NT2/D1 (cell line): ENCODE results near the gene MEOX2.

Source experiments
- DNase-seq: peaks from one replicate; pipeline ENCODE4 v3.0.0-alpha.2; 2011; ENCODE audit warnings: low read depth, low spot score
- H3K27me3 ChIP-seq: 2 replicates; pipeline ENCODE4 v1.6.0; 2011; ENCODE audit warnings: mild to moderate bottlenecking; ENCODE audit not compliant: insufficient read length, insufficient read depth
- H3K36me3 ChIP-seq: 2 replicates; pipeline ENCODE4 v1.6.1; 2011; ENCODE audit warnings: mild to moderate bottlenecking, low read length, mixed read lengths; ENCODE audit not compliant: insufficient read depth, insufficient read length
- H3K4me1 ChIP-seq: 2 replicates; pipeline ENCODE4 v1.5.1; 2011; ENCODE audit not compliant: insufficient read depth, insufficient read length
- H3K4me3 ChIP-seq: 2 replicates; pipeline ENCODE4 v1.5.1; 2011; ENCODE audit warnings: low read depth; ENCODE audit not compliant: insufficient read length
- H3K9ac ChIP-seq: 2 replicates; pipeline ENCODE4 v1.6.0; 2011; ENCODE audit warnings: low read depth; ENCODE audit not compliant: insufficient read length
- H3K9me3 ChIP-seq: 2 replicates; pipeline ENCODE4 v1.5.1; 2011; ENCODE audit warnings: mild to moderate bottlenecking, low read length; ENCODE audit not compliant: insufficient read depth
- SUZ12 ChIP-seq: IDR thresholded peaks from 2 replicates; pipeline ENCODE4 v1.6.1; 2011; ENCODE audit not compliant: insufficient read length, insufficient read depth; ENCODE audit errors: extremely low read depth
- YY1 ChIP-seq: IDR thresholded peaks from 2 replicates; pipeline ENCODE4 v1.6.1; 2011; ENCODE audit not compliant: insufficient read length, insufficient read depth
- ZNF274 ChIP-seq: IDR thresholded peaks from 2 replicates; pipeline ENCODE4 v1.6.1; 2011; ENCODE audit warnings: mild to moderate bottlenecking, low read depth, low read length

The MEOX2 gene

DNA sequence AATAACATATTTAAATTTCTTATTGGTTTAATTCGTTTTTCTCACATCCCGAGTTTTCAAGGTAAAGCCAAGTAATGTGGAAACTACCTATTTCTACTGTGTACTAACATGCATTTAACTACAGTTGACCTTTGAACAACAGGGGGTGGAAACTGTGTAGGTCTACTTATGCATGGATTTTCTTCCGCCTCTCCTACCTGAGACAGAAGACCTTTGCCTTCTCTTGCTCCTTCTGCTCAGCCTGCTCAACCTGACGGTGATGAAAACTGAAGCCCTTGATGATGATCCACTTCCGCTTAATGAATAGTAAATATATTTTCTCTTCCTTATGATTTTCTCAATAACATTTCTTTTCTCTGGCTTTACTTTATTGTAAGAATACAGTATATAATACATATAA, 18.5 kb downstream of the MEOX2 start:
- Histone ChIP-seq H3K9me3 (no peaks in the 10 kb centered on the region), H3K9ac (no peak overlapping the region), H3K27me3 (no peaks in the 10 kb centered on the region), H3K4me3 (no peak overlapping the region), H3K4me1 (no peaks in the 10 kb centered on the region), H3K36me3 (no peaks in the 10 kb centered on the region)
- DNase-seq, result no peak
- TF ChIP-seq YY1 (no peak), SUZ12 (no peak), ZNF274 (no peak)

DNA sequence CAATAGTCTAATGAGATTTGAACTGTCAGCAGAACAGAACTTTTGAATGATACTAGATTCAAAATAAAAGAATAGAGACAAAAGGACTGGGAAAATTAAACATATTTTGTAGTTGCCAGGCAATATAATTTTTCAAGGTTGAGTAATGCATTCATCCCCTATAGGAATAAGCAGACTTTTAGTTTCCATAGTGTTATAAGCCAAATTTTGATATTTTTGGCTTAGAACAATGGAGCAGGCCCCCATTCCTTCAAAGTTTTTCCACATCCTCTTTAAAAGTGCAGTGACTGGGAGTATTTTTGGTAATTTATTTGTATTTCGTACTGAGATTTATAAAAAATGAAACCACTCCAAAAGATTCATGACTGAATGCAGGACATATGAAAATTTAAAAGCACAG, 24.0 kb downstream of the MEOX2 start:
- no peak for DNase-seq
- Histone ChIP-seq H3K9ac (no peak overlapping the region), H3K36me3 (no peaks in the 10 kb centered on the region), H3K9me3 (no peaks in the 10 kb centered on the region), H3K4me1 (no peaks in the 10 kb centered on the region), H3K4me3 (no peak overlapping the region), H3K27me3 (no peaks in the 10 kb centered on the region)
- TF ChIP-seq ZNF274, result no peak
- no peak for TF ChIP-seq YY1
- TF ChIP-seq SUZ12, result no peak

DNA sequence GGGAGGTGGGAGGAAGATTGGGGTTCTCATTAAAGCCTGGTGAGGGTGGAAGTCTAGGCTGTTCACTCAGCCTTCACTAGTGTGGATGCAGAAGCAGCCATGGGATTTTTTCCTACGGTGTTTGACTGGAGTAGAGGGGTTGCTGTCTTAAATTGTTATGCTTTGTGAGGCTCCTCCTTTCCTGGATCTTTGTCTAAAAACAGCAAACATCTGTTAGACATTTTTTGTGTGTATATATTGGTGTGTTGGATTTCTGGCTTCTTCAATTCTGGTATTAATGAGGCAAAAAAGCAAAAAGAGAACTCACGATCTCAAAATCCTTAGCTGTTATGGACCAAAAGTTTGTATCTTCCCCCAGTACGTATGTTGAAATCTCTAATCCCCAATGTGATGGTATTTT, 28.2 kb downstream of the MEOX2 start:
- H3K4me3 ChIP-seq, result no peak overlapping the region
- no peaks in the 10 kb centered on the region for H3K4me1 ChIP-seq
- TF ChIP-seq ZNF274, result no peak
- TF ChIP-seq SUZ12, result no peak
- TF ChIP-seq YY1, result no peak
- H3K36me3 ChIP-seq, result no peaks in the 10 kb centered on the region
- H3K27me3 ChIP-seq, result no peaks in the 10 kb centered on the region
- no peak for DNase-seq
- no peaks in the 10 kb centered on the region for H3K9me3 ChIP-seq
- H3K9ac ChIP-seq, result no peak overlapping the region

DNA sequence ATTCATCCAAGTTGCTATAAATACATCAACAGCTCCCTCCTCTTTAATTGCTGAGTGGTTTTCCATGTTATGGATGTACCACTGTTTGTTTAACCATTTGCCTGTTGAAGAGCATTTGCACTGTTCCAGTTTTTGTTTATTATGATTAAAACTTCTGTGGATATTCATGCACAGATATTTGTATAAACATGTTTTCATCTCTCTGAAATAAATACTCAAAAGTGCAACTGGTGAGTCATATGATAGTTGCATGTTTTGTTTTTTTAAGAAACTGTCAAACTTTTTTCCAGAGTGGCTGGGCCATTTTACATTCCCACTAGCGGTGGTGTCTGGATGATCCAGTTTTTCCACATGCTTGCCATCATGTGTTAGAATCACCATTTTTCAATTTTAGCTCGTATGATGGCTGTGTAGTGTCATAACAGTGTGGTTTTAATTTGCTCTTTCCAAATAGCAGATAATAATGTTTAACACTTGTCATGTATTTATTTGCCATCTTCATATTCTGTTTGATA, 33.6 kb downstream of the MEOX2 start:
- Histone ChIP-seq H3K36me3 (no peaks in the 10 kb centered on the region), H3K4me3 (no peak overlapping the region), H3K27me3 (no peaks in the 10 kb centered on the region), H3K9me3 (no peaks in the 10 kb centered on the region), H3K4me1 (no peaks in the 10 kb centered on the region), H3K9ac (no peak overlapping the region)
- TF ChIP-seq YY1 (no peak), SUZ12 (no peak), ZNF274 (no peak)
- no peak for DNase-seq

DNA sequence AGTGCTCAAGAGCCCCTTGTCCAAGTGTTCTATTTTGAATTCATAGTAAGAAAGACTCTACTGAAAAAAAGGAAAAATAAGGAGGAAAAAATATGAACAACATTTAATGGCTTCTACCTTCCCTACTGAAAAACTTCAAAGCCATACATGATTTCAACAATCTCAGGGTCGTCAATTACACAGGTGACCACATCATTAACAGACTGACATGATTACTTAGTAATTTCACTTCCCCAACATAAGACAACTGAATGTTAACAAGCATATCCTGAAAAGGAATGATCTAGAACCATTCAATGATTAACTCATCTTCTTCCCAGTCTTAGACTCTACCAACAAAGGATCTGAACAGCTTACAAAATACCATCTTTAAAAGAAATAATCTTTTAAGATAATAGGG, 34.8 kb downstream of the MEOX2 start:
- no peak for TF ChIP-seq ZNF274
- TF ChIP-seq YY1, result no peak
- no peak for TF ChIP-seq SUZ12
- DNase-seq, result no peak
- H3K27me3 ChIP-seq, result no peaks in the 10 kb centered on the region

DNA sequence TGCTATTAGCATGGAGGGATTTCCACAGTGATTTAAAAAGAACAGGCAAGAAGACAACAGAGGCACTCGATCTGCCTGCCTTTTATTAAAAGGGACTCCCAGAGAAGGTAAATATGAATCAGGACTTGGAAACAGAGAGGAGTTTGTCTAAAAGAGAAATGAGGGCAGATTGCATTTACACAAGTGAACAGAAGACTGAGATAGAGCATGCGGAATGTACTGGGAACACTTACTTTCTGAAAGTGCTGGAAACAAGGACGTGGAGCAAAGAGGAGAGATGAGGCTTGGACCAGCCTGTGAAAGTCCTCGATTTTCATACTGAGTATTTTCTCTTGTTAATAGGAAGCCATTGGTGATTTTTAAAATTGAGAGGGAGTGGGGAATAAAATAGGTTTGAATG, 35.7 kb downstream of the MEOX2 start:
- no peak for TF ChIP-seq YY1
- no peak for TF ChIP-seq SUZ12
- TF ChIP-seq ZNF274, result no peak
- no peak overlapping the region for H3K4me3 ChIP-seq
- no peak overlapping the region for H3K9ac ChIP-seq
- H3K27me3 ChIP-seq, result no peaks in the 10 kb centered on the region
- DNase-seq, result no peak
- no peaks in the 10 kb centered on the region for H3K36me3 ChIP-seq
- no peaks in the 10 kb centered on the region for H3K4me1 ChIP-seq
- no peaks in the 10 kb centered on the region for H3K9me3 ChIP-seq

More for the DNA sequence above, 34.8 kb downstream of the MEOX2 start:
- no peaks in the 10 kb centered on the region for H3K36me3 ChIP-seq
- H3K4me3 ChIP-seq, result no peak overlapping the region
- H3K9me3 ChIP-seq, result no peaks in the 10 kb centered on the region
- no peaks in the 10 kb centered on the region for H3K4me1 ChIP-seq
- H3K9ac ChIP-seq, result no peak overlapping the region

DNA sequence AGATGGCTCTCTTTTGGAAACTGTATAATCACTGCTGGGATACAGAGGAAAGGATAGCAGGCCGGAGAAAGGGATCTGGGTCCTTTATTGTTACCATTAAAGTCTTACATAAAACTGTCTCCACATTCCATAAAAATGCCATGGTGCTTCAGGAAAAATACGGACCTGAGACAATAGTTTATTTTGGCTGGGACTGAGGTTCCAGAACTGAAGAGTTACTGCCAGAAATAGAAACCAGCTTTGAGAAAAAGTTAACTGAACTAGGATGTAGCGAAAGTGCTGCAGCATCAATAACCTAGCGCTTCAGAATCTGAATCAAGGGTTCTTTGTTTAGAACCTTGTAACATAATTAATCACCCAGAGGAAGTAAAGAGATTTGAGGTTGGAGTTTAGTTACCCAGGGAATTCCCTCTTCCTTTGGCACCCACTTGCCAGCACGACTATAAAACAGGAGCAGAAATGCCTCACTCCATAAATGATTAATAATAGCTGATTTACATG, 38.0 kb downstream of the MEOX2 start:
- Histone ChIP-seq H3K27me3 (no peaks in the 10 kb centered on the region), H3K9me3 (no peaks in the 10 kb centered on the region)

DNA sequence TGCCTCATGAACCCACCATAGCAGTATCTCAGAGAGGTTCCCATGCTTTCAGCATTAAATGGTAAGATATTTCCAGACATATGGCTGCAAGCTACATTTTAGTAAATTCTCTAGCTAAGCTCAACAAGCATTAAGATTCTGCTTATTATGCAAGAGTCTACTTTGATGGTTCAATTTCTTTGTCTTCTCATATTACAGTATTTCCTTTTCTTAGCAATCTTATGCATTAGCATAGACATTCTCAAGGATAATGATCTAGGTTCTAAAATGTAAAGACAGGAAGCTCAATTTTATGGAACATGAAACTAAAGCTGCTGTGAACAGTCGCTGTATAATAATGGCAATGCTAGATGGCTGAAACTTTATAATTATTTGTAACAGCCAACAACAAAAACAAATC, 39.2 kb downstream of the MEOX2 start:
- peaks cover 6% of the 10 kb centered on the region; the same call in 1 of the 2 replicates for H3K9me3 ChIP-seq
- TF ChIP-seq SUZ12 (no peak), YY1 (no peak), ZNF274 (no peak)
- no peaks in the 10 kb centered on the region for H3K4me1 ChIP-seq
- DNase-seq, result no peak
- H3K9ac ChIP-seq, result no peak overlapping the region
- H3K27me3 ChIP-seq, result no peaks in the 10 kb centered on the region
- H3K36me3 ChIP-seq, result no peaks in the 10 kb centered on the region
- H3K4me3 ChIP-seq, result no peak overlapping the region

More for the DNA sequence above, 38.0 kb downstream of the MEOX2 start:
- Histone ChIP-seq H3K4me1 (no peaks in the 10 kb centered on the region), H3K4me3 (no peak overlapping the region), H3K9ac (no peak overlapping the region), H3K36me3 (no peaks in the 10 kb centered on the region)
- no peak for DNase-seq
- TF ChIP-seq SUZ12 (no peak), YY1 (no peak), ZNF274 (no peak)
